WERI-Rb-1 (cell line): Measurements from ENCODE around the gene DGKZ.

Experiments
- DNase-seq: peaks from one replicate; pipeline ENCODE4 v3.0.0-alpha.2; 2020
- H3K27ac ChIP-seq: fragments of 250-450 bp; sonication (Bioruptor Pico); 2 replicates; pipeline ENCODE4 v1.5.1; 2020; ENCODE audit warnings: mild to moderate bottlenecking, moderate library complexity
- H3K27me3 ChIP-seq: fragments of 250-450 bp; sonication (Bioruptor Pico); 2 replicates; pipeline ENCODE4 v1.5.1; 2021; ENCODE audit warnings: mild to moderate bottlenecking, low read depth, moderate library complexity; ENCODE audit not compliant: insufficient read depth, severe bottlenecking
- H3K36me3 ChIP-seq: fragments of 250-450 bp; sonication (Bioruptor Pico); 2 replicates; pipeline ENCODE4 v1.5.1; 2020; ENCODE audit warnings: mild to moderate bottlenecking, moderate library complexity
- H3K4me3 ChIP-seq: 2 replicates; pipeline ENCODE4 v1.5.1; 2011; ENCODE audit warnings: low read depth, mild to moderate bottlenecking, control low read depth, low read length
- H3K9me3 ChIP-seq: fragments of 250-450 bp; sonication (Bioruptor Pico); 2 replicates; pipeline ENCODE4 v1.5.1; 2021; ENCODE audit warnings: mild to moderate bottlenecking, moderate library complexity; ENCODE audit not compliant: severe bottlenecking
- TF ChIP-seq, protein P1 (sequence below): IDR thresholded peaks from 2 replicates; pipeline ENCODE4 v1.5.1; 2011; ENCODE audit warnings: low read depth, mild to moderate bottlenecking, control low read depth, inconsistent platforms, low read length

Gene DGKZ

DNA sequence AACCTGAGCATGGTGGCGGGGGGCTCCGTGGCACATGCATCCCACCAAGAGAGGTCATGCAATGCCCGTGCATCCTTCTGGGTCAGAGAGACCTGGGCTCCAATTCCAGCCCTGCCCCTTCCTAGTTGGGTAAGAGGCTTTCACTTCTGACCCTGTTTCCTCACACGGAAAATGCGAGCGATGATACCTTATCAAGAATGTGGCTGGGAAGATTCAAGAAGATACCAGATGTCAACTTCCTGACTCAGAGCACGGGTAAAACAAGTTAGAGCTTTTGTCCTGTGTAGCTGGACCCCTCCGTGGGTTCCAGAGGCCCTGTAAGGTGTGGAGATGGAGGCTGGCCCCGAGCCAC is 8.7 kb upstream of the DGKZ start:
- no peaks in the 10 kb centered on the region for H3K36me3 ChIP-seq
- no peak overlapping the region for H3K27ac ChIP-seq
- no peaks in the 10 kb centered on the region for H3K27me3 ChIP-seq
- TF ChIP-seq, protein P1, sequence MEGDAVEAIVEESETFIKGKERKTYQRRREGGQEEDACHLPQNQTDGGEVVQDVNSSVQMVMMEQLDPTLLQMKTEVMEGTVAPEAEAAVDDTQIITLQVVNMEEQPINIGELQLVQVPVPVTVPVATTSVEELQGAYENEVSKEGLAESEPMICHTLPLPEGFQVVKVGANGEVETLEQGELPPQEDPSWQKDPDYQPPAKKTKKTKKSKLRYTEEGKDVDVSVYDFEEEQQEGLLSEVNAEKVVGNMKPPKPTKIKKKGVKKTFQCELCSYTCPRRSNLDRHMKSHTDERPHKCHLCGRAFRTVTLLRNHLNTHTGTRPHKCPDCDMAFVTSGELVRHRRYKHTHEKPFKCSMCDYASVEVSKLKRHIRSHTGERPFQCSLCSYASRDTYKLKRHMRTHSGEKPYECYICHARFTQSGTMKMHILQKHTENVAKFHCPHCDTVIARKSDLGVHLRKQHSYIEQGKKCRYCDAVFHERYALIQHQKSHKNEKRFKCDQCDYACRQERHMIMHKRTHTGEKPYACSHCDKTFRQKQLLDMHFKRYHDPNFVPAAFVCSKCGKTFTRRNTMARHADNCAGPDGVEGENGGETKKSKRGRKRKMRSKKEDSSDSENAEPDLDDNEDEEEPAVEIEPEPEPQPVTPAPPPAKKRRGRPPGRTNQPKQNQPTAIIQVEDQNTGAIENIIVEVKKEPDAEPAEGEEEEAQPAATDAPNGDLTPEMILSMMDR, result no peak
- no peaks in the 10 kb centered on the region for H3K9me3 ChIP-seq
- no peak overlapping the region for H3K4me3 ChIP-seq
- no peak for DNase-seq

DNA sequence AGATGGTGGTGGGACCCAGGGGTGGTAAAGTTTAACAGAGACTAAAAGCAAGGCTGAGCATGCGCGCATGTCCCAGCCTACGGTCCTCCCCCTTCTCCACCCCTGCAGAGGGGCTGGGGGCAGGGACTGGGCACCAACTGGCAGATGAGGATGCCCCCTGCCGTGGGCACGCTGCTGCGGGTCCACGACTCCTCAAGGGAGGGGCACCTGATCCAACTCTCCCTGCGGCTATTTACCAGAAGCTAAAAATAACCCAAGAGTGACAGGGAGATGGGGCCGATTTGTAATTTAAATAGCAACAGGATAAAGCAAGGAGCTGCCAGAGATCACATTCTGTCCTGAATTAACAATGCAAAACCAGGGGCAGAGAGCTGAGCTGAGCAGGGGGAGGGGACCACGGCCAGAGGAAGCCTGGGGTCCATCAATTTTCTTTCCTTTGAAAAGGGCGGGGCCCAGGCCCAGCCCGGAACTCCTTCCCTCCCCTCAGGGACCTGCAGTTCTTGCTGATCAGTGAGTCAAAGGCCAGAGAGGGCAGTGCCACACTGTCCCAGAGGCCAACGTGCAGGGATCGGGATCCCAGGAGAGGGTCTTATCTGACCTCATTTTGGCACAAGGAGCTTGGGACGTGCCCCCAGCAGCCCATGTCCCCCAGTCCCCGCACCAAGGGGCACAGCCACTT is 8.1 kb upstream of the DGKZ start:
- Histone ChIP-seq H3K36me3 (no peaks in the 10 kb centered on the region), H3K4me3 (no peak overlapping the region), H3K27ac (no peak overlapping the region; the same call in 1 of the 2 replicates), H3K9me3 (no peaks in the 10 kb centered on the region), H3K27me3 (no peaks in the 10 kb centered on the region)
- TF ChIP-seq, protein P1, result no peak
- no peak for DNase-seq

DNA sequence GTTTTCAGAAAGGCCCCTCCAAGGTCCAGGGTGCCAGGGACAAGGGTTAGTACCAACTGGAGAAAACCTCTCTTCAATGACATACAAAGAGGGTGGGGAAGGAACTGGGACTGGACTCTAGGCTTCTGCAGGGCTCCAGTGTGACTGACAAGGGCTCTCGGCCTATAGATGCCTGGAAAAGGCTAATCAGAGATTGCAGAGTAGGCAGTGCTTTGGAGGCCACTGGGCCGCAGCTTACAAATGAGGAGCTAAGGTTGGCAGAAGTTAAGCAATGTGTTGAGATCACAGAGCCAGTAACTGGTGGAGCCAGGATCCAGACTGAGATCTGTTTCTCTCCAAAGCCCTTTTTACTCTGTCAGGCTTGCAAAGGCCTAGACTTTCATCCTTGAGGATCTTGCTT is 7.4 kb upstream of the DGKZ start:
- Histone ChIP-seq H3K4me3 (no peak overlapping the region), H3K36me3 (no peaks in the 10 kb centered on the region), H3K9me3 (no peaks in the 10 kb centered on the region), H3K27ac (no peak overlapping the region), H3K27me3 (no peaks in the 10 kb centered on the region)
- TF ChIP-seq, protein P1, result no peak
- no peak for DNase-seq

DNA sequence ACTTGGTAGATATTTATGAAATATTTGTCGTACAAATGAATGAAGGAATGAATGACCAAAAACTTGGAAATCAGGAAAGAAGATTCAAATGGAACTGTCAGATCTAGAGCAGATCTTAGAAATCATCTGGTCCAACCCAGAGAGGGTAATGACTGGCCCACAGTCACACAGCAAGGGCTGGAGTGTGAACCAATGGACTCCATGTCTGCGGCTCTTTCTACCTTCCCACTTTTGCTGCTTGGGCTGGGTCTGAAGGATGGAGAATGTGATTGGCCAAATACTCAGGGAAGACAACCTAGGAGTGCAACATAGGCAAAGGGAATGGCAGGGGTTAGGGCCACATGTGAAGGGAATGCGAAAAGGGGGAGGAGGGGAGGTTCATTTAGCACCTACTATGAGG is 5.8 kb upstream of the DGKZ start:
- H3K9me3 ChIP-seq, result no peaks in the 10 kb centered on the region
- H3K27me3 ChIP-seq, result no peaks in the 10 kb centered on the region
- TF ChIP-seq, protein P1, result no peak
- DNase-seq, result no peak
- no peaks in the 10 kb centered on the region for H3K36me3 ChIP-seq
- no peak overlapping the region for H3K4me3 ChIP-seq
- H3K27ac ChIP-seq, result no peak overlapping the region

DNA sequence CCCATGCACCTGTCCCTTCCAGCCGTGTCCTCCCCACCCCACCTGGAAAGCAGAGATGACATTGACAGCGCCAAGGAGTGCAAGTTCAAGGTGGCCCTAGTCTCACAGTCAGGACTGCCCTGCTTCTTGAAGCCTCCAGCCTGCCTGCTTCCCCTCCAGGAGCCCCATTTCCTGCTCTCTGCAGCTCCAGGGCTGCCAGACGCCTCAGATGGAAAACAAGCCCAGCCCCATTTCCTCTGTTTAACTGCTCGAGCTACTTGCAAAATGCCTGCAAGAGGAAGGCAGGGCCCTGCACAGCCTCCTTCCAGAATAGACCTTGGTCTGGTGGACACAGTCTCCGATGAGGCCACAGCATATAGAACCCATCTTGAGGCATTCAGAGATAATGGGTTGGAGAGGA is 5.0 kb upstream of the DGKZ start:
- TF ChIP-seq, protein P1, result no peak
- no peaks in the 10 kb centered on the region for H3K36me3 ChIP-seq
- H3K9me3 ChIP-seq, result no peaks in the 10 kb centered on the region
- H3K27me3 ChIP-seq, result no peaks in the 10 kb centered on the region
- H3K27ac ChIP-seq, result no peak overlapping the region
- DNase-seq, result no peak
- no peak overlapping the region for H3K4me3 ChIP-seq

DNA sequence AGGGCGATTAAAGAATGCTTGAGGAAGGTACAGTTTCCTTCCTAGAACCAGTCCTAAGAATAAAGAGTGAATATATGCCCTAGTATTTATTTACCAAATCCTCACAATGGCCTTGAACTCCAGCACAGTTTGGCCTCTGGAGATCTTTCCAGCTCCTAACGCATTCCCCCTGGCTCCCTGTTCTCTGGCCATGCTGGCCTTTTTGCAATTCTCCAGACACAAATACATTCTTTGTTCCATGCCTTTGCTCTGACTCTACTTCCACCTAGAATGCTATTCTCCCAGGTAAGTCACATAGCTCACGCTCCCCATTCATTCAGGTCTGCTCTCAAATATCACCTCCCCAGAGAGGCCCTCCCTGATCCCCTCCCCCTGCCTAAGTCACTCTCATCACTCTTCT is 3.7 kb upstream of the DGKZ start:
- Histone ChIP-seq H3K36me3 (no peaks in the 10 kb centered on the region), H3K27me3 (no peaks in the 10 kb centered on the region), H3K27ac (no peak overlapping the region), H3K9me3 (no peaks in the 10 kb centered on the region), H3K4me3 (no peak overlapping the region)
- TF ChIP-seq, protein P1, result no peak
- no peak for DNase-seq
